Muscle of leg (tissue), 11 donors: ENCODE data around the gene RNF34. TPM values are rescaled to one million over a fixed set of nuclear protein-coding genes. Genes with fewer than 3 reads are reported as not detected.
"Not testable (repeated sequence)": the region's sequence is repeated elsewhere in the genome, so short reads cannot be mapped to it uniquely, and the experiment has no call there.

ENCODE experiments used
- DNase-seq: peaks from one replicate; pipeline ENCODE4 v3.0.0; 2013
- H3K27ac ChIP-seq: one replicate; pipeline ENCODE4 v1.5.1; 2013; ENCODE audit warnings: mild to moderate bottlenecking, low read length, control low read depth
- H3K27me3 ChIP-seq: one replicate; pipeline ENCODE4 v1.6.1; 2013; ENCODE audit warnings: low read length; ENCODE audit not compliant: control insufficient read depth, insufficient read depth
- H3K36me3 ChIP-seq: one replicate; pipeline ENCODE4 v1.6.1; 2013; ENCODE audit warnings: low read length; ENCODE audit not compliant: control insufficient read depth, insufficient read depth
- H3K4me1 ChIP-seq: one replicate; pipeline ENCODE4 v1.6.1; 2013; ENCODE audit warnings: low read length; ENCODE audit not compliant: control insufficient read depth, insufficient read depth
- H3K4me3 ChIP-seq: one replicate; pipeline ENCODE4 v1.5.1; 2013; ENCODE audit warnings: low read length, control low read depth
- H3K9me3 ChIP-seq: replicated peaks from 2 replicates; pipeline ENCODE4 v1.6.1; 2013; ENCODE audit warnings: low read depth, low read length; ENCODE audit not compliant: control insufficient read depth
- WGBS: methylation state at CpG from one replicate; pipeline ENCODE4 v1.1.5; 2013; ENCODE audit warnings: missing lambda C conversion rate; ENCODE audit not compliant: insufficient coverage; 5-methylcytosine and 5-hydroxymethylcytosine counted together
- polyA plus RNA-seq, 8 donors: library from polyadenylated mRNA; unstranded; fragments of 120-200 nt; gene quantifications; one replicate each; pipeline versions ENCODE4 v1.2.1 to v1.2.3, GENCODE V29; 2013; ENCODE audit warnings: inconsistent platforms in 1 of 8, low replicate concordance in 1 of 8; ENCODE audit not compliant: insufficient read length in 8 of 8, insufficient read depth in 1 of 8
- total RNA-seq: library from RNA; stranded (reverse); fragments of 120-200 nt; gene quantifications from one replicate; pipeline ENCODE4 v1.2.4, GENCODE V29; 2013

RNF34 gene
- total and polyA plus RNA-seq, 9 donors: 24.0 to 33.7 (median 27.7) TPM

DNA sequence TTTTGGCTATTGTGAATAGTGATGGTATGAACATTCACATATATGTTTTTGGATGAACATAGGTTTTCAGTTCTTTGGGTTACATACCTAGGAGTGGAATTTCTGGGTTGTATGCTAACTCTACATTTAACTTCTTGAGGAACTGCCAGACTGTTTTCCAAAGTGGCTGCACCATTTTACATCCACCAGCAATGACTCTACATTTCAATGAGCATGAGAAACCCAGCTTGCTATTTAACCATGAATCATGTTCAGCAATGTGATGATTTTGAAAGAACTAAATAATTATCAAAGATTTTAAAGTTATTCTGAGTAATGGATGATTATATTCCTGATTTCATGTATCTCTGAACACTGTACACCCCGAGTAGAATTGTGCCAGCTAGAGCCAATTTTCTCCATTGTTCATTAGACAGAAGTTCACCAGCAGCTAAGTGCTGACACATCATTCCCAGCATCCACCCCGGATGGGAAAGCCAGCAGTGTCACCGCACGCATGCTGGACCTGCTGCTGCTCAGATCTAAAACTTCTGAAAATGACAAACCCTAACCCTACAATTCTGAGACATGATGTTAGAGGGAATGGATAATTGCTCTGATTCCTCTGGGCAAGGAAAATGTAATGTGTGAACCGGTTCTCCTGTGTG is 34.4 kb upstream of the RNF34 start:
- Histone ChIP-seq H3K36me3 (no peaks in the 10 kb centered on the region), H3K9me3 (no peaks in the 10 kb centered on the region), H3K4me1 (no peaks in the 10 kb centered on the region), H3K4me3 (no peak overlapping the region), H3K27ac (no peak overlapping the region), H3K27me3 (peaks cover 4% of the 10 kb centered on the region)
- no CpG with 5 or more reads among the region's 5 CpGs for WGBS
- DNase-seq: no peak

- DNase-seq: no peak
- Histone ChIP-seq H3K27me3 (peaks cover 4% of the 10 kb centered on the region), H3K36me3 (no peaks in the 10 kb centered on the region), H3K4me1 (no peaks in the 10 kb centered on the region), H3K9me3 (no peaks in the 10 kb centered on the region), H3K4me3 (no peak overlapping the region), H3K27ac (no peak overlapping the region)
- no CpG with 5 or more reads among the region's 4 CpGs for WGBS
Observed at GRCh38 chr12:121366063-121366459, 33.9 kb upstream of the RNF34 start.

DNA sequence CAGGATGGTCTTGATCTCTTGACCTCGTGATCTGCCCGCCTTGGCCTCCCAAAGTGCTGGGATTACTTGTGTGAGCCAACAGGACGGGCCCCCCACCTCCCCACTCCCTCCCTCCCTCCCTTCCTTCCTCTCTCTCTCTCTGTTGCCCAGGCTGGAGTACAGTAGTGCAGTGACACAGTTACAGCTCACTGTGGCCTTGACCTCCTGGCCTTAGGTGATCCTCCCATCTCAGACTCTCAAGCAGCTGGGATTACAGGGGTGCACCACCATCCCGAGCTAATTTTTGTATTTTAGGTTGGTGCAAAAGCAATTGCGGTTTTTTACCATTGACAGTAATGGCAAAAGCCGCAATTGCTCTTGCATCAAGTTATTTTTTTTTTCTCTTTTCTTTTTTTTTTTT is 28.5 kb upstream of the RNF34 start:
- no peak for DNase-seq
- H3K9me3 ChIP-seq: no peaks in the 10 kb centered on the region
- 56% methylated on average over 3 of the region's 6 CpGs for WGBS
- H3K4me3 ChIP-seq: no peak overlapping the region
- peaks cover 2% of the 10 kb centered on the region for H3K27me3 ChIP-seq
- no peaks in the 10 kb centered on the region for H3K4me1 ChIP-seq
- no peak overlapping the region for H3K27ac ChIP-seq
- H3K36me3 ChIP-seq: no peaks in the 10 kb centered on the region

DNA sequence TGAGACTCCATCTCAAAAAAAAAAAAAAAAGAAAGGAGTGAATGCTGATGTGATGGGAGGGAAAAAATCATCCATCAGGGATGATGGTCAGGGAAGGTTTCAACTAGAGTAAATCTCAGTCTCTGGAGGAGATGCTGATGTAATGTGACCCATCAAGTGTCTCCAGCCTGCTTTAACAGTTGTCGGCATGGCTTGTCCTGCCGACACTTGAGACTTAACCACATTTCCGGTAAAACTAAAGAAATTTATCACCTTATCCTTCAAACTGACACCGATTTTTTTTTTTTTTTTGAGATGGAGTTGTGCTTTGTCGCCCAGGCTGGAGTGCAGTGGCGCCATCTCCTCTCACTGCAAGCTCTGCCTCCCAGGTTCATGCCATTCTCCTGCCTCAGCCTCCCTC is 26.2 kb upstream of the RNF34 start:
- 20% methylated on average over 1 of the region's 6 CpGs for WGBS

GRCh38 chr12:121374336-121374735 is 25.6 kb upstream of the RNF34 start:
- H3K4me3 ChIP-seq, H3K27ac ChIP-seq, DNase-seq, H3K4me1 ChIP-seq, H3K9me3 ChIP-seq, H3K36me3 ChIP-seq, H3K27me3 ChIP-seq: not testable (repeated sequence)
- WGBS: 93% methylated on average over 19 of the region's 23 CpGs

More for the DNA sequence above, 26.2 kb upstream of the RNF34 start:
- Histone ChIP-seq H3K27ac (no peak overlapping the region), H3K9me3 (no peaks in the 10 kb centered on the region), H3K4me3 (no peak overlapping the region), H3K36me3 (no peaks in the 10 kb centered on the region), H3K27me3 (no peaks in the 10 kb centered on the region), H3K4me1 (no peaks in the 10 kb centered on the region)
- no peak for DNase-seq

GRCh38 chr12:121374945-121375584 is 24.9 kb upstream of the RNF34 start:
- not testable (repeated sequence) for H3K4me1 ChIP-seq, H3K27me3 ChIP-seq, H3K9me3 ChIP-seq, H3K36me3 ChIP-seq, DNase-seq, H3K27ac ChIP-seq, H3K4me3 ChIP-seq
- WGBS: 62% methylated on average over 7 of the region's 14 CpGs

DNA sequence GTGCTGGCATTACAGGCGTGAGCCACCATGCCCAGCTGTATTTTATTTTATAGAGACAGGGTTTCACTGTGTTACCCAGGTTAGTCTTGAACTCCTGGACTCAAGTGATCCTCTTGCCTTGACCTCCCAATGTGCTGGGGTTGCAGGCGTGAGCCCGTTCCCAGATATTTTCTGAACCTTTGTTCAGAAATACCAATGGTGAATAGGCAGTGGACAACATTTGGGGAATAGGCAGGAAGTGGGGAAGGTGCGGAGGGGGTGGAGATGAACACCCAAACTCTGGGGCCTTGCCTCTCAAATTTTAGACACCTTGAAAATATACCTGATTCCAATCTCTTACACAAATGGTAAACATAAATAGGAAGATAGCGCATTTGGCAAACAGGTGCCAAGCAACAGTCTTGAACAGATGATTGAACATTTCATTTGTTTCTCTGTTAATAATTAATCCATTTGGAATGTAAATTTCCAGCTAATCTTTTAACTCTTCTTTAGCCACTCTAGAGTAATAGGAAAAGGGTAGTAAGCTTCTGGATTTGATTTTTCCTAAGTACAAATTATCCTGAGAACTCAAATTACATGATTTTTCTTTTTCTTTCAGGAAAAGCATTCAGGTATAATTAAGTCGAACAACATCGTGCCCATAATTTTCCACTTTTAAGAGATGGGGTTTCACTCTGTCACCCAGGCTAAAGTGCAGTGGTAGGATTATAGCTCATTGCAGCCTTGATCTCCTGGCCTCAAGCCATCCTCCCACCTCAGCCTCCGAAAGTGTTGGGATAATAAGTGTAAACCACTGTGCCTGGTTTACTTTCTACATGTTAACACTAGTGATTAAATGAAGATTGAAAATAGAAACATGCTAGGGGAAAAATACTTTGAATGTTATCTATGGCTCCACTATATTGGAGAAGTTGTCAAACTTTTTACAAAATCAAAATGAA is 22.9 kb upstream of the RNF34 start:
- DNase-seq: no peak
- no peaks in the 10 kb centered on the region for H3K36me3 ChIP-seq
- 74% methylated on average over 3 of the region's 8 CpGs for WGBS
- no peak overlapping the region for H3K27ac ChIP-seq
- no peaks in the 10 kb centered on the region for H3K9me3 ChIP-seq
- H3K4me3 ChIP-seq: no peak overlapping the region
- no peaks in the 10 kb centered on the region for H3K27me3 ChIP-seq
- H3K4me1 ChIP-seq: no peaks in the 10 kb centered on the region

GRCh38 chr12:121378736-121379135 is 21.2 kb upstream of the RNF34 start:
- H3K9me3 ChIP-seq: no peaks in the 10 kb centered on the region
- H3K36me3 ChIP-seq: no peaks in the 10 kb centered on the region
- no peak overlapping the region for H3K27ac ChIP-seq
- no peaks in the 10 kb centered on the region for H3K4me1 ChIP-seq
- DNase-seq: no peak
- no peak overlapping the region for H3K4me3 ChIP-seq
- H3K27me3 ChIP-seq: no peaks in the 10 kb centered on the region
- WGBS: 46% methylated on average over 2 of the region's 5 CpGs

DNA sequence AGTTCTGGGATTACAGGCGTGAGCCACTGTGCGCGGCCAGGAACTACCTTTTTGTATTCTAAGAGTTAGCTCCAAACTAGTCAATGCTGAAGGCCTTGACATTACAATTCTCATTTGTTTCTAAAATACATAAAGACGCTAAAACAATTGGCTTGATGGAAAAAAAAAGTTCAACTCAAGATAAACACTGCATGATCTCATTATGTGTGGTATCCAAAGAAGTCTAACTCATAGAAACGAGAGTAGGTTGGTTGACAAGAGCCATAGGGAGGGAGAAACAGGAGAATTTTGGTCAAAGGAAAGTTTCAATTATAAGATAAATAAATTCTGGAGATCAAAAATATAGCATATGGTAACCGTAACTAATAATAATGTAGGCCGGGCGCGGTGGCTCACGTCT is 20.0 kb upstream of the RNF34 start:
- Histone ChIP-seq H3K27ac (no peak overlapping the region), H3K4me1 (no peaks in the 10 kb centered on the region), H3K4me3 (no peak overlapping the region), H3K27me3 (no peaks in the 10 kb centered on the region), H3K9me3 (no peaks in the 10 kb centered on the region), H3K36me3 (no peaks in the 10 kb centered on the region)
- no peak for DNase-seq
- no CpG with 5 or more reads among the region's 10 CpGs for WGBS

- H3K4me3 ChIP-seq: no peak overlapping the region
- DNase-seq: no peak
- WGBS: 90% methylated on average over 5 of the region's 9 CpGs
- no peaks in the 10 kb centered on the region for H3K4me1 ChIP-seq
- H3K36me3 ChIP-seq: no peaks in the 10 kb centered on the region
- H3K9me3 ChIP-seq: no peaks in the 10 kb centered on the region
- H3K27ac ChIP-seq: no peak overlapping the region
- H3K27me3 ChIP-seq: no peaks in the 10 kb centered on the region
Observed at GRCh38 chr12:121383601-121384021, 16.3 kb upstream of the RNF34 start.
